Body of pancreas (tissue), 4 donors: ENCODE results near the gene PBX1.

Source experiments
- CTCF ChIP-seq, 7 experiments: fragments of 450-650 bp in 4 of 7; fragments of 200-600 bp in 3 of 7; sonication (generic) in 3 of 7; IDR thresholded peaks; one replicate each; pipeline ENCODE4 v1.5.1; 2016 to 2019; ENCODE audit warnings: antibody characterized with exemption in 7 of 7
- POLR2A ChIP-seq, 3 donors: fragments of 450-650 bp; IDR thresholded peaks; one replicate each; pipeline ENCODE4 v1.6.1; 2016; ENCODE audit warnings: antibody characterized with exemption in 3 of 3, mild to moderate bottlenecking in 2 of 3

- TF ChIP-seq CTCF (IDR thresholded peaks at IDR 0.05) (no peak), POLR2A (IDR thresholded peaks at IDR 0.05) (no peak)
Measured at GRCh38 chr1:164583835-164584539, 25.0 kb downstream of the PBX1 start.
